H9 (cell line): ENCODE data around the gene ZNF99. TPM values are rescaled to one million over a fixed set of nuclear protein-coding genes. Genes with fewer than 3 reads are reported as not detected.

ENCODE experiments used
- DNase-seq: peaks from one replicate; pipeline ENCODE4 v3.0.0-alpha.2; 2017
- H2AFZ ChIP-seq: one replicate; pipeline ENCODE4 v1.6.1; 2013; ENCODE audit warnings: mild to moderate bottlenecking, low read length, control low read depth, moderate library complexity
- H2AK5ac ChIP-seq: 2 replicates; pipeline ENCODE4 v1.6.1; 2013; ENCODE audit warnings: low read length, control low read depth, mixed read lengths; ENCODE audit not compliant: insufficient read length
- H2BK120ac ChIP-seq: one replicate; pipeline ENCODE4 v1.6.1; 2013; ENCODE audit warnings: low read depth, mild to moderate bottlenecking, low read length, control low read depth, inconsistent platforms; ENCODE audit not compliant: poor library complexity, severe bottlenecking
- H2BK12ac ChIP-seq: 2 replicates; pipeline ENCODE4 v1.6.1; 2013; ENCODE audit warnings: low read length, control low read depth, mixed read lengths, low read depth; ENCODE audit not compliant: insufficient read length
- H2BK15ac ChIP-seq: 2 replicates; pipeline ENCODE4 v1.6.1; 2013; ENCODE audit warnings: low read depth, low read length, control low read depth
- H2BK20ac ChIP-seq: one replicate; pipeline ENCODE4 v1.6.1; 2013; ENCODE audit warnings: low read depth, mild to moderate bottlenecking, low read length, control low read depth, inconsistent platforms; ENCODE audit not compliant: poor library complexity, severe bottlenecking
- H2BK5ac ChIP-seq: 2 replicates; pipeline ENCODE4 v1.6.1; 2013; ENCODE audit warnings: low read length, control low read depth, mixed read lengths; ENCODE audit not compliant: insufficient read length
- H3K14ac ChIP-seq: 2 replicates; pipeline ENCODE4 v1.6.1; 2013; ENCODE audit warnings: low read length, control low read depth; ENCODE audit not compliant: insufficient read depth
- H3K18ac ChIP-seq: 2 replicates; pipeline ENCODE4 v1.6.1; 2013; ENCODE audit warnings: low read depth, mild to moderate bottlenecking, mixed read lengths, low read length, control low read depth; ENCODE audit not compliant: insufficient read length
- H3K23ac ChIP-seq: 2 replicates; pipeline ENCODE4 v1.6.1; 2013; ENCODE audit warnings: low read length, control low read depth, mixed read lengths, low read depth; ENCODE audit not compliant: insufficient read length
- H3K23me2 ChIP-seq: 2 replicates; pipeline ENCODE4 v1.6.1; 2013; ENCODE audit warnings: low read depth, mild to moderate bottlenecking, mixed read lengths, low read length, control low read depth; ENCODE audit not compliant: insufficient read length, poor library complexity, severe bottlenecking
- H3K27ac ChIP-seq: 2 replicates; pipeline ENCODE4 v1.5.1; 2013; ENCODE audit warnings: low read length, control low read depth, mixed read lengths, low read depth; ENCODE audit not compliant: insufficient read length
- H3K27me3 ChIP-seq: 2 replicates; pipeline ENCODE4 v1.6.1; 2013; ENCODE audit warnings: low read length, control low read depth, inconsistent platforms; ENCODE audit not compliant: insufficient read depth
- H3K4ac ChIP-seq: 2 replicates; pipeline ENCODE4 v1.6.1; 2013; ENCODE audit warnings: low read depth, mild to moderate bottlenecking, control low read depth, inconsistent platforms, low read length, moderate library complexity
- H3K4me1 ChIP-seq: 2 replicates; pipeline ENCODE4 v1.6.1; 2013; ENCODE audit warnings: low read length, control low read depth, inconsistent platforms; ENCODE audit not compliant: insufficient read depth
- H3K4me2 ChIP-seq: 2 replicates; pipeline ENCODE4 v1.6.1; 2013; ENCODE audit warnings: low read length, control low read depth, mixed read lengths; ENCODE audit not compliant: insufficient read length, insufficient read depth
- H3K56ac ChIP-seq: 2 replicates; pipeline ENCODE4 v1.6.1; 2013; ENCODE audit warnings: low read depth, mild to moderate bottlenecking, mixed read lengths, low read length, control low read depth; ENCODE audit not compliant: insufficient read length
- H3K79me1 ChIP-seq: 2 replicates; pipeline ENCODE4 v1.6.1; 2013; ENCODE audit warnings: low read depth, mild to moderate bottlenecking, moderate library complexity, low read length, control low read depth, inconsistent platforms; ENCODE audit not compliant: insufficient read depth, poor library complexity, severe bottlenecking
- H3K79me2 ChIP-seq: 2 replicates; pipeline ENCODE4 v1.6.1; 2013; ENCODE audit warnings: low read length, control low read depth, inconsistent platforms; ENCODE audit not compliant: insufficient read depth
- H3K9ac ChIP-seq: 2 replicates; pipeline ENCODE4 v1.6.1; 2013; ENCODE audit warnings: low read length, control low read depth, mixed read lengths; ENCODE audit not compliant: insufficient read length; ENCODE audit errors: extremely low read depth
- H3K9me3 ChIP-seq: one replicate; pipeline ENCODE4 v1.6.1; 2013; ENCODE audit warnings: low read depth, low read length, inconsistent platforms; ENCODE audit not compliant: control insufficient read depth
- H3T11ph ChIP-seq: one replicate; pipeline ENCODE4 v1.6.1; 2013; ENCODE audit warnings: mild to moderate bottlenecking, low read length, control low read depth, inconsistent platforms
- H4K20me1 ChIP-seq: one replicate; pipeline ENCODE4 v1.6.1; 2013; ENCODE audit not compliant: control insufficient read depth, insufficient read length, insufficient read depth
- H4K5ac ChIP-seq: 2 replicates; pipeline ENCODE4 v1.6.1; 2013; ENCODE audit warnings: low read depth, mild to moderate bottlenecking, mixed read lengths, low read length, control low read depth; ENCODE audit not compliant: insufficient read length
- H4K8ac ChIP-seq: replicated peaks from 2 replicates; pipeline ENCODE4 v1.6.1; 2013; ENCODE audit warnings: low read length, control low read depth, mixed read lengths, low read depth; ENCODE audit not compliant: insufficient read length
- H4K91ac ChIP-seq: 2 replicates; pipeline ENCODE4 v1.6.1; 2013; ENCODE audit warnings: low read depth, mild to moderate bottlenecking, moderate library complexity, mixed read lengths, low read length, control low read depth; ENCODE audit not compliant: insufficient read length
- H3K27ac Mint-ChIP-seq, 3 experiments: 2 replicates in 2 of 3; 3 replicates in 1 of 3; pipeline ENCODE4 v1.8.0; 2020 to 2021; ENCODE audit warnings: mixed read lengths in 3 of 3, mild to moderate bottlenecking in 1 of 3, moderate library complexity in 1 of 3
- H3K27me3 Mint-ChIP-seq: 2 replicates; pipeline ENCODE4 v1.8.0; 2021; ENCODE audit warnings: low read depth, mild to moderate bottlenecking, moderate library complexity, mixed read lengths
- H3K36me3 Mint-ChIP-seq, 3 experiments: 2 replicates in 2 of 3; 3 replicates in 1 of 3; pipeline ENCODE4 v1.8.0; 2020 to 2021; ENCODE audit warnings: low read depth in 3 of 3, mixed read lengths in 3 of 3; ENCODE audit not compliant: insufficient read depth in 1 of 3
- H3K4me1 Mint-ChIP-seq, 2 experiments: 2 replicates each; pipeline ENCODE4 v1.8.0; 2020; ENCODE audit warnings: mixed read lengths in 2 of 2
- H3K4me3 Mint-ChIP-seq, 2 experiments: 2 replicates in 1 of 2; 3 replicates in 1 of 2; pipeline ENCODE4 v1.8.0; 2020 to 2021; ENCODE audit warnings: mild to moderate bottlenecking in 2 of 2, mixed read lengths in 2 of 2, moderate library complexity in 1 of 2
- H3K9me3 Mint-ChIP-seq, 2 experiments: 2 replicates in 1 of 2; 3 replicates in 1 of 2; pipeline ENCODE4 v1.8.0; 2020; ENCODE audit warnings: mild to moderate bottlenecking in 2 of 2, mixed read lengths in 2 of 2, moderate library complexity in 1 of 2
- CTCF ChIP-seq: fragments of 200-600 bp; sonication (generic); conservative IDR thresholded peaks from 3 replicates; pipeline ENCODE4 v1.8.0; 2021; ENCODE audit warnings: antibody characterized with exemption, mild to moderate bottlenecking
- WGBS: extraction: QIAGEN DNeasy Blood & Tissue Kit; methylation state at CpG from one replicate; pipeline ENCODE4 v1.1.7; 2013; ENCODE audit warnings: missing lambda C conversion rate, low lambda C conversion rate, mixed read lengths; ENCODE audit not compliant: insufficient read length; ENCODE audit errors: extremely low coverage; 5-methylcytosine and 5-hydroxymethylcytosine counted together
- total RNA-seq: library from RNA; stranded (reverse); gene quantifications from 2 replicates; pipeline ENCODE4 v1.2.1, GENCODE V29; 2021

Gene ZNF99
- total RNA-seq, 1 experiment from 2014 or later: not detected

GRCh38 chr19:22832031-22832762, 48.2 kb upstream of the ZNF99 start, which contains the start of gene ZNF723:
Gene ZNF723 (plus strand): TSS chr19:22832291. CDS start chr19:22832380, 89 bp downstream.
- peaks cover 69% of the 10 kb centered on the region for H3K9me3 ChIP-seq
- DNase-seq: no peak

More at GRCh38 chr19:22832031-22832762, 48.2 kb upstream of the ZNF99 start, which contains the start of gene ZNF723:
- Mint-ChIP-seq H3K4me1 (no peaks in the 10 kb centered on the region), H3K36me3 (peaks cover 3 to 15% (median 12%) of the 10 kb centered on the region in 3 experiments; a peak in 6 of 7 replicates), H3K9me3 (peaks cover 94 to 96% of the 10 kb centered on the region in 2 experiments), H3K27ac (no peak within 1 kb of the TSS), H3K4me3 (no peak within 1 kb of the TSS), H3K27me3 (no peaks in the 10 kb centered on the region; the same call in 1 of the 2 replicates)
- Histone ChIP-seq H3K23me2 (no peaks in the 10 kb centered on the region), H2BK12ac (no peak within 1 kb of the TSS), H4K5ac (no peak within 1 kb of the TSS), H3K56ac (no peak within 1 kb of the TSS), H2BK15ac (no peak within 1 kb of the TSS), H3K18ac (no peak within 1 kb of the TSS), H3K27me3 (no peaks in the 10 kb centered on the region), H3K23ac (no peak within 1 kb of the TSS), H3K4me1 (no peaks in the 10 kb centered on the region), H3K4ac (no peak within 1 kb of the TSS), H2AK5ac (no peak within 1 kb of the TSS), H3K79me2 (no peaks in the 10 kb centered on the region), H3K9ac (no peak within 1 kb of the TSS), H2BK20ac (no peak within 1 kb of the TSS), H3K27ac (no peak within 1 kb of the TSS), H4K8ac (no peak within 1 kb of the TSS), H2BK120ac (no peak within 1 kb of the TSS), H3K14ac (no peak within 1 kb of the TSS), H4K91ac (no peak within 1 kb of the TSS), H2BK5ac (no peak within 1 kb of the TSS), H4K20me1 (no peaks in the 10 kb centered on the region), H2AFZ (no peak within 1 kb of the TSS), H3K4me2 (no peak within 1 kb of the TSS), H3T11ph (no peak within 1 kb of the TSS), H3K79me1 (no peaks in the 10 kb centered on the region)
- no peak for TF ChIP-seq CTCF
- no CpG with 5 or more reads among the region's 31 CpGs for WGBS
